DND-41 (cell line): ENCODE data around the gene ACBD6.

ENCODE experiments used
- CTCF ChIP-seq: IDR thresholded peaks from 2 replicates; pipeline ENCODE4 v1.5.1; 2012; ENCODE audit warnings: borderline replicate concordance, low read length, moderate library complexity, mild to moderate bottlenecking; ENCODE audit not compliant: poor library complexity, severe bottlenecking; ENCODE audit errors: extremely low read depth
- EZH2 ChIP-seq: IDR thresholded peaks from 3 replicates; pipeline ENCODE4 v1.6.1; 2012; ENCODE audit warnings: borderline replicate concordance, low read depth, mild to moderate bottlenecking, moderate library complexity, low read length, inconsistent platforms; ENCODE audit not compliant: severe bottlenecking

GRCh38 chr1:180262628-180263488, 239.5 kb downstream of the ACBD6 start:
- no peak for TF ChIP-seq CTCF
- no peak for TF ChIP-seq EZH2
